DMS53 treated with DMSO at 0.1 percent for 48 hours (cell line): ENCODE measurements around the gene SLC6A3.
"Not testable (repeated sequence)": the region's sequence is repeated elsewhere in the genome, so short reads cannot be mapped to it uniquely, and the experiment has no call there.

Source experiments
- DNase-seq: peaks from one replicate; lab custom pipeline; 2025; ENCODE audit not compliant: unreplicated experiment; lab: John Stamatoyannopoulos, UW

The SLC6A3 gene

GRCh38 chr5:1375871-1376810 is 69.1 kb downstream of the SLC6A3 start:
- DNase-seq = no peak

- no peak for DNase-seq
Measured at GRCh38 chr5:1374679-1375055, 70.6 kb downstream of the SLC6A3 start.

GRCh38 chr5:1374030-1374678 is 71.1 kb downstream of the SLC6A3 start:
- DNase-seq = no peak

- not testable (repeated sequence) for DNase-seq
Measured at GRCh38 chr5:1371972-1372342, 73.3 kb downstream of the SLC6A3 start.

- no peak for DNase-seq
Measured at GRCh38 chr5:1371218-1371971, 73.8 kb downstream of the SLC6A3 start.

GRCh38 chr5:1370006-1370405 is 75.2 kb downstream of the SLC6A3 start:
- DNase-seq = no peak

- no peak for DNase-seq
Measured at GRCh38 chr5:1368756-1369155, 76.5 kb downstream of the SLC6A3 start.

- no peak for DNase-seq
Measured at GRCh38 chr5:1368236-1368635, 77.0 kb downstream of the SLC6A3 start.

- DNase-seq = no peak
Measured at GRCh38 chr5:1367149-1367548, 78.1 kb downstream of the SLC6A3 start.

- DNase-seq = no peak
Measured at GRCh38 chr5:1366514-1366913, 78.7 kb downstream of the SLC6A3 start.

- DNase-seq = no peak
Measured at GRCh38 chr5:1364211-1364610, 81.0 kb downstream of the SLC6A3 start.

GRCh38 chr5:1363581-1363980 is 81.7 kb downstream of the SLC6A3 start:
- DNase-seq = no peak

- DNase-seq = no peak
Measured at GRCh38 chr5:1363160-1363559, 82.1 kb downstream of the SLC6A3 start.

- no peak for DNase-seq
Measured at GRCh38 chr5:1362242-1363015, 82.8 kb downstream of the SLC6A3 start.

GRCh38 chr5:1360861-1361260 is 84.4 kb downstream of the SLC6A3 start:
- no peak for DNase-seq

GRCh38 chr5:1360367-1360766 is 84.9 kb downstream of the SLC6A3 start:
- not testable (repeated sequence) for DNase-seq

- DNase-seq = no peak
Measured at GRCh38 chr5:1359713-1360112, 85.5 kb downstream of the SLC6A3 start.

GRCh38 chr5:1359031-1359645 is 86.1 kb downstream of the SLC6A3 start:
- no peak for DNase-seq

GRCh38 chr5:1358726-1359025 is 86.6 kb downstream of the SLC6A3 start:
- no peak for DNase-seq

- DNase-seq = no peak
Measured at GRCh38 chr5:1357946-1358725, 87.1 kb downstream of the SLC6A3 start.
